Neural progenitor cell (in vitro differentiated cells): Measurements from ENCODE around the gene PF4V1. TPM values are rescaled to one million over a fixed set of nuclear protein-coding genes. Genes with fewer than 3 reads are reported as not detected.

Source experiments
- DNase-seq: peaks from one replicate; pipeline ENCODE4 v3.0.0-alpha.2; 2016; ENCODE audit warnings: low spot score
- H2AFZ ChIP-seq: fragments of 200-600 bp; sonication (generic); replicated peaks from 2 replicates; pipeline ENCODE4 v1.6.1; 2016; ENCODE audit warnings: antibody characterized with exemption
- H3F3A ChIP-seq: fragments of 200-600 bp; sonication (generic); 2 replicates; pipeline ENCODE4 v1.6.1; 2016; ENCODE audit warnings: antibody characterized with exemption, low read depth
- H3K27ac ChIP-seq: fragments of 200-600 bp; sonication (generic); 2 replicates; pipeline ENCODE4 v1.5.1; 2016; ENCODE audit warnings: mild to moderate bottlenecking
- H3K27me3 ChIP-seq: fragments of 200-600 bp; sonication (generic); 2 replicates; pipeline ENCODE4 v1.6.1; 2016; ENCODE audit warnings: mild to moderate bottlenecking, moderate library complexity
- H3K36me3 ChIP-seq: fragments of 200-600 bp; sonication (generic); 2 replicates; pipeline ENCODE4 v1.5.1; 2016
- H3K4me1 ChIP-seq: fragments of 200-600 bp; sonication (generic); 2 replicates; pipeline ENCODE4 v1.6.1; 2016; ENCODE audit warnings: mixed run types
- H3K4me2 ChIP-seq: fragments of 200-600 bp; sonication (generic); 2 replicates; pipeline ENCODE4 v1.6.1; 2016
- H3K4me3 ChIP-seq: fragments of 200-600 bp; sonication (generic); 2 replicates; pipeline ENCODE4 v1.5.1; 2016
- H3K79me2 ChIP-seq: fragments of 200-600 bp; sonication (generic); 2 replicates; pipeline ENCODE4 v1.6.1; 2016; ENCODE audit warnings: low read depth
- H3K9ac ChIP-seq: fragments of 200-600 bp; sonication (generic); 2 replicates; pipeline ENCODE4 v1.6.1; 2016
- H3K9me3 ChIP-seq: fragments of 200-600 bp; sonication (generic); 2 replicates; pipeline ENCODE4 v1.5.1; 2016; ENCODE audit warnings: low read depth
- H4K20me1 ChIP-seq: fragments of 200-600 bp; sonication (generic); 2 replicates; pipeline ENCODE4 v1.6.1; 2016; ENCODE audit warnings: low read depth
- H3K27ac Mint-ChIP-seq: 3 replicates; pipeline ENCODE4 v1.8.0; 2021; ENCODE audit warnings: mixed read lengths
- H3K27me3 Mint-ChIP-seq: 2 replicates; pipeline ENCODE4 v1.8.0; 2022; ENCODE audit warnings: low read depth, mild to moderate bottlenecking, inconsistent platforms, moderate library complexity, mixed read lengths; ENCODE audit not compliant: insufficient read depth
- H3K36me3 Mint-ChIP-seq: 3 replicates; pipeline ENCODE4 v1.8.0; 2021; ENCODE audit warnings: mixed read lengths
- H3K4me1 Mint-ChIP-seq: 3 replicates; pipeline ENCODE4 v1.8.0; 2021; ENCODE audit warnings: mixed read lengths
- H3K4me3 Mint-ChIP-seq: 3 replicates; pipeline ENCODE4 v1.8.0; 2021; ENCODE audit warnings: mild to moderate bottlenecking, moderate library complexity, mixed read lengths
- H3K9me3 Mint-ChIP-seq: 3 replicates; pipeline ENCODE4 v1.8.0; 2020; ENCODE audit warnings: mixed read lengths
- CTCF ChIP-seq: fragments of 200-600 bp; sonication (generic); IDR thresholded peaks from 2 replicates; pipeline ENCODE4 v1.5.1; 2017; ENCODE audit warnings: antibody characterized with exemption, mild to moderate bottlenecking
- EZH2 ChIP-seq: fragments of 200-600 bp; sonication (generic); IDR thresholded peaks from 2 replicates; pipeline ENCODE4 v1.6.1; 2017; ENCODE audit warnings: antibody characterized with exemption, mild to moderate bottlenecking, moderate library complexity
- EZH2phosphoT487 ChIP-seq: fragments of 200-600 bp; sonication (generic); IDR thresholded peaks from 2 replicates; pipeline ENCODE4 v1.6.1; 2017; ENCODE audit warnings: antibody characterized with exemption
- total RNA-seq: library from RNA; depleted of rRNA; stranded (reverse); fragments of >200 nt; gene quantifications from 2 replicates; pipeline ENCODE4 v1.2.3, GENCODE V29; 2015; ENCODE audit warnings: low replicate concordance

Gene PF4V1
- total RNA-seq, 1 donor from 2014 or later = not detected

- Mint-ChIP-seq H3K9me3 (no peaks in the 10 kb centered on the region), H3K36me3 (no peaks in the 10 kb centered on the region)
- no peak overlapping the region for H3K4me2 ChIP-seq
Observed at GRCh38 chr4:73815145-73815544, 38.0 kb upstream of the PF4V1 start.

GRCh38 chr4:73816814-73817213 lies 36.3 kb upstream of the PF4V1 start:
- Mint-ChIP-seq H3K36me3 (no peaks in the 10 kb centered on the region), H3K4me1 (no peaks in the 10 kb centered on the region), H3K27ac (no peak overlapping the region), H3K4me3 (no peak overlapping the region), H3K9me3 (no peaks in the 10 kb centered on the region), H3K27me3 (peaks cover 3% of the 10 kb centered on the region)
- no peaks in the 10 kb centered on the region for H3F3A ChIP-seq
- H3K4me3 ChIP-seq = no peak overlapping the region
- DNase-seq = no peak
- no peak overlapping the region for H2AFZ ChIP-seq
- H3K9me3 ChIP-seq = no peaks in the 10 kb centered on the region
- no peaks in the 10 kb centered on the region for H3K36me3 ChIP-seq
- H3K27ac ChIP-seq = no peak overlapping the region
- H3K4me1 ChIP-seq = no peaks in the 10 kb centered on the region
- no peak overlapping the region for H3K4me2 ChIP-seq
- no peak for TF ChIP-seq EZH2
- TF ChIP-seq CTCF = no peak
- TF ChIP-seq EZH2phosphoT487 = no peak
- no peaks in the 10 kb centered on the region for H3K79me2 ChIP-seq
- H3K27me3 ChIP-seq = no peaks in the 10 kb centered on the region
- no peaks in the 10 kb centered on the region for H4K20me1 ChIP-seq
- H3K9ac ChIP-seq = no peak overlapping the region

More at GRCh38 chr4:73815145-73815544, 38.0 kb upstream of the PF4V1 start:
- H3K27ac ChIP-seq = no peak overlapping the region
- H2AFZ ChIP-seq = no peak overlapping the region
- H3K4me3 Mint-ChIP-seq = no peak overlapping the region
- H3K27me3 ChIP-seq = no peaks in the 10 kb centered on the region
- no peak for DNase-seq
- no peaks in the 10 kb centered on the region for H3K36me3 ChIP-seq
- H4K20me1 ChIP-seq = no peaks in the 10 kb centered on the region
- H3F3A ChIP-seq = no peaks in the 10 kb centered on the region
- H3K4me1 Mint-ChIP-seq = no peaks in the 10 kb centered on the region
- H3K9ac ChIP-seq = no peak overlapping the region
- H3K4me3 ChIP-seq = no peak overlapping the region
- no peaks in the 10 kb centered on the region for H3K4me1 ChIP-seq
- no peak overlapping the region for H3K27ac Mint-ChIP-seq
- no peak for TF ChIP-seq EZH2phosphoT487
- no peak for TF ChIP-seq EZH2
- no peaks in the 10 kb centered on the region for H3K79me2 ChIP-seq
- H3K27me3 Mint-ChIP-seq = peaks cover 3% of the 10 kb centered on the region
- H3K9me3 ChIP-seq = no peaks in the 10 kb centered on the region

- no peaks in the 10 kb centered on the region for H4K20me1 ChIP-seq
- H3K4me3 ChIP-seq = no peak overlapping the region
- no peaks in the 10 kb centered on the region for H3K79me2 ChIP-seq
- Mint-ChIP-seq H3K4me3 (no peak overlapping the region), H3K36me3 (no peaks in the 10 kb centered on the region), H3K4me1 (no peaks in the 10 kb centered on the region), H3K9me3 (no peaks in the 10 kb centered on the region), H3K27ac (no peak overlapping the region), H3K27me3 (peaks cover 3% of the 10 kb centered on the region)
- no peak overlapping the region for H3K9ac ChIP-seq
- H3K27ac ChIP-seq = no peak overlapping the region
- no peaks in the 10 kb centered on the region for H3K9me3 ChIP-seq
- no peaks in the 10 kb centered on the region for H3K27me3 ChIP-seq
- H3K4me1 ChIP-seq = no peaks in the 10 kb centered on the region
- H3K36me3 ChIP-seq = no peaks in the 10 kb centered on the region
- H2AFZ ChIP-seq = no peak overlapping the region
- H3K4me2 ChIP-seq = no peak overlapping the region
- no peaks in the 10 kb centered on the region for H3F3A ChIP-seq
- TF ChIP-seq CTCF = no peak
- TF ChIP-seq EZH2 = no peak
- TF ChIP-seq EZH2phosphoT487 = no peak
- no peak for DNase-seq
Observed at GRCh38 chr4:73817341-73817740, 35.8 kb upstream of the PF4V1 start.

GRCh38 chr4:73821325-73821724 lies 31.8 kb upstream of the PF4V1 start:
- H3K4me3 ChIP-seq = no peak overlapping the region
- no peaks in the 10 kb centered on the region for H3K9me3 ChIP-seq
- H3K4me2 ChIP-seq = no peak overlapping the region
- no peaks in the 10 kb centered on the region for H3K27me3 Mint-ChIP-seq
- TF ChIP-seq EZH2phosphoT487 (no peak), EZH2 (no peak), CTCF (no peak)
- H3K27ac Mint-ChIP-seq = no peak overlapping the region
- no peak overlapping the region for H3K4me3 Mint-ChIP-seq
- H3F3A ChIP-seq = no peaks in the 10 kb centered on the region
- no peaks in the 10 kb centered on the region for H4K20me1 ChIP-seq
- no peaks in the 10 kb centered on the region for H3K4me1 Mint-ChIP-seq
- no peaks in the 10 kb centered on the region for H3K36me3 Mint-ChIP-seq
- no peak overlapping the region for H2AFZ ChIP-seq
- H3K4me1 ChIP-seq = no peaks in the 10 kb centered on the region
- DNase-seq = no peak
- no peaks in the 10 kb centered on the region for H3K36me3 ChIP-seq
- H3K9me3 Mint-ChIP-seq = no peaks in the 10 kb centered on the region
- H3K27ac ChIP-seq = no peak overlapping the region
- H3K27me3 ChIP-seq = no peaks in the 10 kb centered on the region
- H3K79me2 ChIP-seq = no peaks in the 10 kb centered on the region
- H3K9ac ChIP-seq = no peak overlapping the region
